ENCODE results near the gene GABRP. TPM values are rescaled to one million over a fixed set of nuclear protein-coding genes. Genes with fewer than 3 reads are reported as not detected.

GABRP gene
- polyA plus RNA-seq, 1 of the 3 experiments (the other 2 are of a cell fraction): 0.03 TPM

- Histone ChIP-seq H3K9ac (no peak overlapping the region), H3K79me2 (ENCODE audit: insufficient read depth) (no peaks in the 10 kb centered on the region), H3K27me3 (ENCODE audit: insufficient read depth) (no peaks in the 10 kb centered on the region; the same call in 1 of the 2 replicates), H3K4me3 (ENCODE audit: low read depth in 2 of 2, low read length in 1 of 2) (no peak overlapping the region), H3K9me2 (no peaks in the 10 kb centered on the region), H3K27ac (ENCODE audit: low read depth in 2 of 2, low read length in 1 of 2) (no peak overlapping the region), H2AFZ (ENCODE audit: low read depth) (no peak overlapping the region), H3K9me3 (no peaks in the 10 kb centered on the region), H3F3A (replicated peaks; ENCODE audit: insufficient read depth) (no peaks in the 10 kb centered on the region), H3K36me3 (replicated peaks in 1 of 2; ENCODE audit: control insufficient read depth in 1 of 2, insufficient read depth in 2 of 2, low read length in 1 of 2) (no peaks in the 10 kb centered on the region), H3K4me2 (no peak overlapping the region), H3K4me1 (ENCODE audit: control insufficient read depth in 1 of 2, insufficient read depth in 2 of 2, low read depth in 1 of 2, low read length in 1 of 2) (peaks cover 0 to 18% of the 10 kb centered on the region in 2 experiments; a peak in 1 of 4 replicates), H4K20me1 (ENCODE audit: insufficient read depth) (no peaks in the 10 kb centered on the region)
- no peak for TF ChIP-seq SMC3 (IDR thresholded peaks at IDR 0.05; ENCODE audit: low read depth, low read length)
- TF ChIP-seq GABPA (IDR thresholded peaks at IDR 0.05; ENCODE audit: low read depth): no peak
- TF ChIP-seq EZH2phosphoT487 (IDR thresholded peaks at IDR 0.05; ENCODE audit: borderline replicate concordance, low read depth): no peak
- TF ChIP-seq ZBTB33 (IDR thresholded peaks at IDR 0.05; ENCODE audit: borderline replicate concordance, low read depth): no peak
- no peak for TF ChIP-seq MAX (IDR thresholded peaks at IDR 0.05; ENCODE audit: low read depth)
- no peak for TF ChIP-seq CTCF (IDR thresholded peaks at IDR 0.05)
- no peak for TF ChIP-seq YY1 (IDR thresholded peaks at IDR 0.05; ENCODE audit: low read depth)
- no peak for TF ChIP-seq SIN3A (IDR thresholded peaks at IDR 0.05; ENCODE audit: borderline replicate concordance, low read depth, low read length)
- no peak for TF ChIP-seq TAF1 (IDR thresholded peaks at IDR 0.05; ENCODE audit: borderline replicate concordance, low read depth, low read length)
- no peak for TF ChIP-seq PBX3 (IDR thresholded peaks at IDR 0.05)
- ChIA-PET POLR2A (no interaction called here), CTCF (interaction anchor here (3.2 kb wide), 1 partner anchor 13 kb away, joined by 19 read pairs; no protein-coding TSS in a partner anchor)
- DNase-seq: no peak
- 21% methylated on average over 2 of the region's 2 CpGs for WGBS (ENCODE audit: low lambda C conversion rate)
Observed at GRCh38 chr5:170757669-170758068, 25.9 kb upstream of the GABRP start.

- Histone ChIP-seq H3K9me2 (no peaks in the 10 kb centered on the region), H3K79me2 (ENCODE audit: insufficient read depth) (no peaks in the 10 kb centered on the region), H3K4me2 (no peak overlapping the region), H2AFZ (ENCODE audit: low read depth) (no peak overlapping the region), H3K27me3 (ENCODE audit: insufficient read depth) (no peaks in the 10 kb centered on the region; the same call in 1 of the 2 replicates), H3F3A (replicated peaks; ENCODE audit: insufficient read depth) (no peaks in the 10 kb centered on the region), H3K4me3 (ENCODE audit: low read depth in 2 of 2, low read length in 1 of 2) (no peak overlapping the region), H3K9me3 (no peaks in the 10 kb centered on the region), H3K27ac (ENCODE audit: low read depth in 2 of 2, low read length in 1 of 2) (no peak overlapping the region), H4K20me1 (ENCODE audit: insufficient read depth) (no peaks in the 10 kb centered on the region), H3K36me3 (replicated peaks in 1 of 2; ENCODE audit: control insufficient read depth in 1 of 2, insufficient read depth in 2 of 2, low read length in 1 of 2) (no peaks in the 10 kb centered on the region), H3K9ac (no peak overlapping the region), H3K4me1 (ENCODE audit: control insufficient read depth in 1 of 2, insufficient read depth in 2 of 2, low read depth in 1 of 2, low read length in 1 of 2) (peaks cover 0 to 15% of the 10 kb centered on the region in 2 experiments; a peak in 1 of 4 replicates)
- WGBS (ENCODE audit: low lambda C conversion rate): 39% methylated on average over 3 of the region's 3 CpGs
- CTCF ChIA-PET: interaction anchor here (2.1 kb wide), 1 partner anchor 14 kb away, joined by 12 read pairs; no protein-coding TSS in a partner anchor
- no peak for DNase-seq
- POLR2A ChIA-PET: no interaction called here
- TF ChIP-seq FOXM1 (IDR thresholded peaks at IDR 0.05; ENCODE audit: low read depth) (no peak), REST (IDR thresholded peaks at IDR 0.05; ENCODE audit: low read depth, low read length) (no peak), GATA2 (CRISPR knock-in tag; IDR thresholded peaks at IDR 0.05) (no peak), PBX3 (IDR thresholded peaks at IDR 0.05) (no peak), RAD21 (IDR thresholded peaks at IDR 0.05; ENCODE audit: low read length) (no peak), TCF12 (IDR thresholded peaks at IDR 0.05) (no peak), NRF1 (IDR thresholded peaks at IDR 0.05; ENCODE audit: low read depth, low read length) (no peak), USF1 (IDR thresholded peaks at IDR 0.05; ENCODE audit: borderline replicate concordance, low read depth) (no peak)
Observed at GRCh38 chr5:170758481-170758880, 25.0 kb upstream of the GABRP start.

Data from SK-N-SH (cell line).